ENCODE measurements around the gene DARS1.
"Not testable (repeated sequence)": the region's sequence is repeated elsewhere in the genome, so short reads cannot be mapped to it uniquely, and the experiment has no call there.

Gene DARS1

DNA sequence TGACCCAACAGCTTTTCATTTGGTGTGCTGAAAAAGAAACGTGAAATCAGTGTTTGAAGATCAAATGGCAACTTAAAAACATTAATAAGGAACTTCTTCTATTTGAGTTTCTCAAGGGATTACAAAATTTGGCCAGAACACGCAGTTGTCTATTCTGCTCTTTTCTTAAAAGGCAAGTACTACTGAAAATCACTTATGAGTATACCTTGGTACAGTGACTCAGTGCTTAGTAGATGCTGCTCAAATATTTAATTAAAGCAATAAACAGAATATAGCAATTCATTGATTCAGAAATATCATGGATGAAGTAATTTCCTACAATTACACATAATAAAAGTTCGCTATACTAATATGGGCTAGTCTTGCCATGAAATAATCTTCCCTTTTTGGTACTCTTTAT, 70.9 kb downstream of the DARS1 start:
- Mint-ChIP-seq H3K4me1 (peaks cover 10% of the 10 kb centered on the region), H3K27me3 (no peaks in the 10 kb centered on the region), H3K4me3 (no peak overlapping the region), H3K9me3 (no peaks in the 10 kb centered on the region), H3K27ac (no peak overlapping the region), H3K36me3 (ENCODE audit: low read depth) (peaks cover 24% of the 10 kb centered on the region)
- no peak for DNase-seq
- no peak for ATAC-seq

DNA sequence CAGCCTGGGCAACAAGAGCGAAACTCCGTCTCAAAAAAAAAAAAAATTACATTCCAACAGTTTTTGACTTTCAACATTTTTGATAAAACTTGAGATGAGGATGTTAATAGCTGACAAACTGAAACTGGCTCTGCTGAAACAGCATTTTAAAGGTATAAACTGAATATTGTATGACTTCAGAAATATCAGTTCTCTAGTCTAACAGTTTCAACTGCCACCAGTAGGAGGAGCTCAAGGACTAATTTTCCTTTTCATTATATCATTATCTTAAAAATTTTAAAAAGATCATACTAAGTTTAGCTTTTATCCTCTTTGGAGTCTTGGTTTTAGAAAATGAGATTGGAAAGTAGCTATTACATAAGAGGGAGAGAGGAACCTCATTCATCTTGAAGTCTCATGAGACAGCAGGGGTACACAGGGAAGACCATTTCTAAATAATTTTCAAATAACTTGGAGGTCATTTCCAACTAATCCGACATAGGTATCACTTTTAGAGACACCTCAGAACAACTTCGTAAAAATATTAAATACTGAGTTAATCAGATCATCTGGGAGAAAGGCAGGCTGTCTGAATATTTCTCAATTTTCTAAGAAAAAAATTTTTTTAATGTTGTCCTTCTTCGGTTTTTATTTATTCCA, 71.6 kb downstream of the DARS1 start:
- Mint-ChIP-seq H3K27ac (no peak overlapping the region), H3K27me3 (no peaks in the 10 kb centered on the region), H3K36me3 (ENCODE audit: low read depth) (peaks cover 26% of the 10 kb centered on the region), H3K9me3 (no peaks in the 10 kb centered on the region), H3K4me1 (peaks cover 10% of the 10 kb centered on the region), H3K4me3 (no peak overlapping the region)
- peak; percentile 31 for DNase-seq
- ATAC-seq: no peak

GRCh38 chr2:135909976-135910375, 75.5 kb downstream of the DARS1 start:
- Mint-ChIP-seq H3K36me3 (ENCODE audit: low read depth) (peaks cover 44% of the 10 kb centered on the region), H3K27me3 (no peaks in the 10 kb centered on the region), H3K27ac (no peak overlapping the region), H3K9me3 (no peaks in the 10 kb centered on the region), H3K4me1 (peaks cover 4% of the 10 kb centered on the region), H3K4me3 (no peak overlapping the region)
- DNase-seq: no peak
- ATAC-seq: no peak

- DNase-seq: no peak
- Mint-ChIP-seq H3K4me3 (no peak overlapping the region), H3K27ac (no peak overlapping the region), H3K4me1 (peaks cover 4% of the 10 kb centered on the region), H3K36me3 (ENCODE audit: low read depth) (peaks cover 41% of the 10 kb centered on the region), H3K27me3 (no peaks in the 10 kb centered on the region), H3K9me3 (no peaks in the 10 kb centered on the region)
- ATAC-seq: no peak
These were observed 79.7 kb downstream of the DARS1 start for GRCh38 chr2:135905679-135906078.

GRCh38 chr2:135904341-135904989, 81.0 kb downstream of the DARS1 start:
- Mint-ChIP-seq H3K27me3 (no peaks in the 10 kb centered on the region), H3K4me3 (no peak overlapping the region), H3K27ac (no peak overlapping the region), H3K4me1 (no peaks in the 10 kb centered on the region), H3K36me3 (ENCODE audit: low read depth) (peaks cover 32% of the 10 kb centered on the region), H3K9me3 (no peaks in the 10 kb centered on the region)
- no peak for ATAC-seq
- DNase-seq: no peak

DNA sequence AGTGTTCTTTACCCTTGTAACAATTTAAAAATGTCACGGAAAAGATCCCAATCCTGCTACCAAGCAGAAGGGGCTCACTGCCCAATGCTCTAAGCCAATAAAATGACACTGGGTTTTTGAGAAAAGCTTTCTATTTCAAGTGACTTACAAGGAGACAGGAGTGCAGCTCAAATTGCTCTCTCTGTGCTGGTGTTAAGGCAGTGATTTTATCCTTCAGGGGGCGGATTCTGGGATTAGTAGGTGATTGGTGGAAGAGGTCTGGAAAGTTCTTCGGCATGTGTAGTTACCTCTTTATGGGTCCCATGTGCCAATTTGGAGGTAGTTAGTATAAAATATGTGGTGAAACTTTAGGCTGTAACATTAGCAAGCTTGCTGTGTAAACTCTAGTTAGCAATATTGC, 81.8 kb downstream of the DARS1 start:
- Mint-ChIP-seq H3K36me3 (ENCODE audit: low read depth) (peaks cover 29% of the 10 kb centered on the region), H3K4me3 (no peak overlapping the region), H3K27me3 (no peaks in the 10 kb centered on the region), H3K4me1 (no peaks in the 10 kb centered on the region), H3K27ac (no peak overlapping the region), H3K9me3 (no peaks in the 10 kb centered on the region)
- DNase-seq (no peak), ATAC-seq (no peak)

DNA sequence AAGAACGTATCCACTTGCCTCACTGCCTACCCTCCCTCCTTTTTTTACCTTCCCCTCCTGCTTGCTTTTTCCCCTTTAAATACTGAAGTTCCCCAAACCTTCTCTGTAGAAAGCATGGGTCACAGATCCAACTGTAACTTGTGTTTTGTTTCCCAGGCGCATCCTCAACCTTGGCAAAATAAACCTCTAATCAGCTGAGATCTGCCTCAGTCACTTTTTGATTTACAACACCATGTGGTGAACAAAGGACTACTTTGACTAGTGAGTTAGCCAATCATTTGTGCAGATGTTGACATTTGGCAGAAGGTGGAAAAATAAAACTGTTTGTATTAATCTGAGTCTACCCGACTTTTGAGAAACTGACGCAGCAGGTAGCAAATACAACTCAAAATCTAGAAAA, 85.9 kb downstream of the DARS1 start:
- H3K27ac Mint-ChIP-seq: peak overlapping the region; percentile 20
- H3K27me3 Mint-ChIP-seq: no peaks in the 10 kb centered on the region
- no peak for ATAC-seq

GRCh38 chr2:135898234-135898786, 87.1 kb downstream of the DARS1 start:
- no peaks in the 10 kb centered on the region for H3K4me1 Mint-ChIP-seq
- DNase-seq (no peak), ATAC-seq (no peak)
- H3K27me3 Mint-ChIP-seq: no peaks in the 10 kb centered on the region
- no peaks in the 10 kb centered on the region for H3K9me3 Mint-ChIP-seq
- H3K36me3 Mint-ChIP-seq (ENCODE audit: low read depth): peaks cover 7% of the 10 kb centered on the region
- no peak overlapping the region for H3K4me3 Mint-ChIP-seq
- H3K27ac Mint-ChIP-seq: no peak overlapping the region

More for the DNA sequence above, 85.9 kb downstream of the DARS1 start:
- H3K4me3 Mint-ChIP-seq: no peak overlapping the region
- no peaks in the 10 kb centered on the region for H3K4me1 Mint-ChIP-seq
- no peak for DNase-seq
- peaks cover 10% of the 10 kb centered on the region for H3K36me3 Mint-ChIP-seq (ENCODE audit: low read depth)
- no peaks in the 10 kb centered on the region for H3K9me3 Mint-ChIP-seq

DNA sequence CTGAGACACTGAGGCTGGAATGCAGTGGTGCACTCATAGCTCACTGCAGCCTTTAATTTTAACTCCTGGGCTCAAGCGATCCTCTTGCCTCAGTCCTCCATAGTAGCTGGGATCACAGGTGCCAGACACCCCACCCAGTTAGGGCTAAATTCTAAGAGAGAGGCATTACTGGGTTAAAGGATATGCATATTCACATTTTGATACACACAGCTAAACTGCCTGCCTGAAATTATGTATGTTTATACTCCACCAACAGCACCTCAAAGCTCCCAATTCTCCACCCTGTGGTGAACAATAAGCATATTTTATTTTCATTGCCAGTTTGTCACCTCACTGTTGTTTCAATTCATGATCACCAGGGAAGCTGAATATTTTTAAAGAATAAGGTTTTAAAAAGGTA, 90.5 kb downstream of the DARS1 start:
- no peaks in the 10 kb centered on the region for H3K9me3 Mint-ChIP-seq
- H3K36me3 Mint-ChIP-seq (ENCODE audit: low read depth): peaks cover 4% of the 10 kb centered on the region
- no peak overlapping the region for H3K4me3 Mint-ChIP-seq
- ATAC-seq (no peak), DNase-seq (no peak)
- no peaks in the 10 kb centered on the region for H3K27me3 Mint-ChIP-seq
- no peak overlapping the region for H3K27ac Mint-ChIP-seq
- H3K4me1 Mint-ChIP-seq: no peaks in the 10 kb centered on the region

- H3K9me3 Mint-ChIP-seq: no peaks in the 10 kb centered on the region
- no peaks in the 10 kb centered on the region for H3K36me3 Mint-ChIP-seq (ENCODE audit: low read depth)
- H3K4me1 Mint-ChIP-seq: no peaks in the 10 kb centered on the region
- H3K4me3 Mint-ChIP-seq: no peak overlapping the region
- no peak for DNase-seq
- H3K27me3 Mint-ChIP-seq: no peaks in the 10 kb centered on the region
- no peak overlapping the region for H3K27ac Mint-ChIP-seq
- ATAC-seq: no peak
These were observed 92.0 kb downstream of the DARS1 start for GRCh38 chr2:135893374-135893794.

GRCh38 chr2:135890835-135891234, 94.6 kb downstream of the DARS1 start:
- no peaks in the 10 kb centered on the region for H3K9me3 Mint-ChIP-seq
- peaks cover 2% of the 10 kb centered on the region for H3K4me1 Mint-ChIP-seq
- H3K27ac Mint-ChIP-seq: no peak overlapping the region
- ATAC-seq: no peak
- no peak overlapping the region for H3K4me3 Mint-ChIP-seq
- peaks cover 3% of the 10 kb centered on the region for H3K27me3 Mint-ChIP-seq
- H3K36me3 Mint-ChIP-seq (ENCODE audit: low read depth): no peaks in the 10 kb centered on the region
- DNase-seq: no peak

GRCh38 chr2:135890149-135890548, 95.3 kb downstream of the DARS1 start:
- peaks cover 3% of the 10 kb centered on the region for H3K27me3 Mint-ChIP-seq
- no peaks in the 10 kb centered on the region for H3K36me3 Mint-ChIP-seq (ENCODE audit: low read depth)
- ATAC-seq (no peak), DNase-seq (no peak)
- H3K4me1 Mint-ChIP-seq: peaks cover 2% of the 10 kb centered on the region
- H3K9me3 Mint-ChIP-seq: no peaks in the 10 kb centered on the region
- H3K27ac Mint-ChIP-seq: no peak overlapping the region
- H3K4me3 Mint-ChIP-seq: no peak overlapping the region

- not testable (repeated sequence) for H3K27me3 Mint-ChIP-seq; H3K4me1 Mint-ChIP-seq; H3K4me3 Mint-ChIP-seq; ATAC-seq; H3K9me3 Mint-ChIP-seq; H3K36me3 Mint-ChIP-seq (ENCODE audit: low read depth); H3K27ac Mint-ChIP-seq; DNase-seq
These were observed 96.8 kb downstream of the DARS1 start for GRCh38 chr2:135888587-135888986.

- DNase-seq: no peak
- H3K4me1 Mint-ChIP-seq: peaks cover 2% of the 10 kb centered on the region
- H3K27me3 Mint-ChIP-seq: peaks cover 3% of the 10 kb centered on the region
- H3K9me3 Mint-ChIP-seq: no peaks in the 10 kb centered on the region
- no peak for ATAC-seq
- no peaks in the 10 kb centered on the region for H3K36me3 Mint-ChIP-seq (ENCODE audit: low read depth)
- H3K27ac Mint-ChIP-seq: no peak overlapping the region
- H3K4me3 Mint-ChIP-seq: no peak overlapping the region
These were observed 99.7 kb downstream of the DARS1 start for GRCh38 chr2:135885709-135886108.

GRCh38 chr2:135882415-135882814, 103.0 kb downstream of the DARS1 start:
- no peaks in the 10 kb centered on the region for H3K36me3 Mint-ChIP-seq (ENCODE audit: low read depth)
- H3K9me3 Mint-ChIP-seq: no peaks in the 10 kb centered on the region
- peak; percentile 52 for ATAC-seq
- DNase-seq: no peak
- H3K4me1 Mint-ChIP-seq: peaks cover 3% of the 10 kb centered on the region
- no peak overlapping the region for H3K27ac Mint-ChIP-seq
- peaks cover 3% of the 10 kb centered on the region for H3K27me3 Mint-ChIP-seq
- no peak overlapping the region for H3K4me3 Mint-ChIP-seq

Data from activated naive CD8-positive, alpha-beta T cell treated with anti-CD3 and anti-CD28 coated beads, Interleukin-2, amount 50 U/mL, for 24 hours (primary cell).